Stomach smooth muscle (tissue), 2 donors: Measurements from ENCODE around the gene SPRED2.

Source experiments
- H3K27ac ChIP-seq: one replicate; pipeline ENCODE4 v1.7.0; 2013; ENCODE audit warnings: mild to moderate bottlenecking, low read length, inconsistent platforms
- H3K27me3 ChIP-seq, 2 donors: one replicate each; pipeline ENCODE4 v1.7.0; 2013; ENCODE audit warnings: low read length in 2 of 2; ENCODE audit not compliant: insufficient read depth in 2 of 2, control insufficient read depth in 1 of 2
- H3K36me3 ChIP-seq, 2 donors: one replicate each; pipeline ENCODE4 v1.7.0; 2013; ENCODE audit warnings: low read length in 2 of 2; ENCODE audit not compliant: control insufficient read depth in 2 of 2, insufficient read depth in 2 of 2
- H3K4me1 ChIP-seq: one replicate; pipeline ENCODE4 v1.7.0; 2013; ENCODE audit warnings: low read length; ENCODE audit not compliant: control insufficient read depth, insufficient read depth
- H3K4me3 ChIP-seq, 2 donors: one replicate each; pipeline ENCODE4 v1.7.0; 2013; ENCODE audit warnings: low read length in 2 of 2
- H3K9ac ChIP-seq, 2 donors: one replicate each; pipeline ENCODE4 v1.7.0; 2013; ENCODE audit warnings: low read length in 2 of 2, mild to moderate bottlenecking in 1 of 2
- H3K9me3 ChIP-seq, 2 donors: one replicate each; pipeline ENCODE4 v1.7.0; 2013; ENCODE audit warnings: low read length in 2 of 2; ENCODE audit not compliant: control insufficient read depth in 2 of 2
- donor health status: healthy.
- donor health status: Pancreatic carcinoma.

The SPRED2 gene

GRCh38 chr2:65429786-65430602, 2.4 kb downstream of the SPRED2 start:
- peak overlapping the region; percentile 24 for H3K27ac ChIP-seq
- H3K36me3 ChIP-seq, result no peaks in the 10 kb centered on the region
- peaks cover 7% of the 10 kb centered on the region for H3K4me1 ChIP-seq
- peak overlapping the region; percentile 84 to 93 for H3K4me3 ChIP-seq
- no peaks in the 10 kb centered on the region for H3K27me3 ChIP-seq
- no peaks in the 10 kb centered on the region for H3K9me3 ChIP-seq
- peak overlapping the region in 1 of 2 donors; percentile 82 for H3K9ac ChIP-seq

GRCh38 chr2:65427532-65427931, 4.9 kb downstream of the SPRED2 start:
- no peak overlapping the region for H3K4me3 ChIP-seq
- H3K36me3 ChIP-seq, result no peaks in the 10 kb centered on the region
- no peaks in the 10 kb centered on the region for H3K9me3 ChIP-seq
- no peaks in the 10 kb centered on the region for H3K27me3 ChIP-seq
- peaks cover 7% of the 10 kb centered on the region for H3K4me1 ChIP-seq
- H3K27ac ChIP-seq, result no peak overlapping the region
- H3K9ac ChIP-seq, result no peak overlapping the region

GRCh38 chr2:65425276-65425675, 7.1 kb downstream of the SPRED2 start:
- no peak overlapping the region for H3K9ac ChIP-seq
- H3K4me3 ChIP-seq, result no peak overlapping the region
- no peak overlapping the region for H3K27ac ChIP-seq
- no peaks in the 10 kb centered on the region for H3K9me3 ChIP-seq
- no peaks in the 10 kb centered on the region for H3K36me3 ChIP-seq
- peaks cover 11% of the 10 kb centered on the region for H3K4me1 ChIP-seq
- no peaks in the 10 kb centered on the region for H3K27me3 ChIP-seq

- H3K9me3 ChIP-seq, result no peaks in the 10 kb centered on the region
- no peak overlapping the region for H3K9ac ChIP-seq
- H3K4me3 ChIP-seq, result no peak overlapping the region
- H3K27me3 ChIP-seq, result no peaks in the 10 kb centered on the region
- H3K4me1 ChIP-seq, result peaks cover 8% of the 10 kb centered on the region
- no peak overlapping the region for H3K27ac ChIP-seq
- H3K36me3 ChIP-seq, result no peaks in the 10 kb centered on the region
Measured at GRCh38 chr2:65424391-65424790, 8.0 kb downstream of the SPRED2 start.

GRCh38 chr2:65421432-65421748, 11.0 kb downstream of the SPRED2 start:
- Histone ChIP-seq H3K4me1 (peaks cover 8% of the 10 kb centered on the region), H3K27ac (no peak overlapping the region), H3K27me3 (no peaks in the 10 kb centered on the region), H3K9ac (no peak overlapping the region), H3K4me3 (no peak overlapping the region), H3K36me3 (no peaks in the 10 kb centered on the region), H3K9me3 (no peaks in the 10 kb centered on the region)

GRCh38 chr2:65420712-65421431, 11.5 kb downstream of the SPRED2 start:
- H3K9me3 ChIP-seq, result no peaks in the 10 kb centered on the region
- H3K36me3 ChIP-seq, result no peaks in the 10 kb centered on the region
- H3K27ac ChIP-seq, result no peak overlapping the region
- no peaks in the 10 kb centered on the region for H3K27me3 ChIP-seq
- H3K4me3 ChIP-seq, result no peak overlapping the region
- H3K4me1 ChIP-seq, result peaks cover 8% of the 10 kb centered on the region
- H3K9ac ChIP-seq, result no peak overlapping the region

GRCh38 chr2:65417509-65418085, 14.8 kb downstream of the SPRED2 start:
- Histone ChIP-seq H3K27ac (no peak overlapping the region), H3K36me3 (no peaks in the 10 kb centered on the region), H3K4me3 (no peak overlapping the region), H3K4me1 (peaks cover 8% of the 10 kb centered on the region), H3K9ac (no peak overlapping the region), H3K9me3 (no peaks in the 10 kb centered on the region), H3K27me3 (no peaks in the 10 kb centered on the region)

GRCh38 chr2:65416945-65417344, 15.5 kb downstream of the SPRED2 start:
- H3K9ac ChIP-seq, result no peak overlapping the region
- no peaks in the 10 kb centered on the region for H3K27me3 ChIP-seq
- no peaks in the 10 kb centered on the region for H3K36me3 ChIP-seq
- no peak overlapping the region for H3K4me3 ChIP-seq
- no peaks in the 10 kb centered on the region for H3K9me3 ChIP-seq
- no peak overlapping the region for H3K27ac ChIP-seq
- H3K4me1 ChIP-seq, result peaks cover 4% of the 10 kb centered on the region

GRCh38 chr2:65416321-65416720, 16.1 kb downstream of the SPRED2 start:
- H3K9me3 ChIP-seq, result no peaks in the 10 kb centered on the region
- no peak overlapping the region for H3K9ac ChIP-seq
- H3K27ac ChIP-seq, result no peak overlapping the region
- H3K36me3 ChIP-seq, result no peaks in the 10 kb centered on the region
- no peaks in the 10 kb centered on the region for H3K27me3 ChIP-seq
- H3K4me1 ChIP-seq, result no peaks in the 10 kb centered on the region
- no peak overlapping the region for H3K4me3 ChIP-seq

- H3K4me1 ChIP-seq, result no peaks in the 10 kb centered on the region
- H3K27me3 ChIP-seq, result no peaks in the 10 kb centered on the region
- H3K36me3 ChIP-seq, result no peaks in the 10 kb centered on the region
- no peaks in the 10 kb centered on the region for H3K9me3 ChIP-seq
- H3K4me3 ChIP-seq, result no peak overlapping the region
- no peak overlapping the region for H3K27ac ChIP-seq
- H3K9ac ChIP-seq, result no peak overlapping the region
Measured at GRCh38 chr2:65415091-65415490, 17.3 kb downstream of the SPRED2 start.

GRCh38 chr2:65413610-65414009, 18.8 kb downstream of the SPRED2 start:
- no peaks in the 10 kb centered on the region for H3K9me3 ChIP-seq
- H3K27ac ChIP-seq, result no peak overlapping the region
- H3K27me3 ChIP-seq, result no peaks in the 10 kb centered on the region
- no peak overlapping the region for H3K4me3 ChIP-seq
- H3K4me1 ChIP-seq, result no peaks in the 10 kb centered on the region
- no peak overlapping the region for H3K9ac ChIP-seq
- no peaks in the 10 kb centered on the region for H3K36me3 ChIP-seq
